ENCODE results near the gene ALDH1L2.
A peak's percentile ranks its signal among the peaks of the same experiment; 100 is the strongest.

The ALDH1L2 gene

DNA sequence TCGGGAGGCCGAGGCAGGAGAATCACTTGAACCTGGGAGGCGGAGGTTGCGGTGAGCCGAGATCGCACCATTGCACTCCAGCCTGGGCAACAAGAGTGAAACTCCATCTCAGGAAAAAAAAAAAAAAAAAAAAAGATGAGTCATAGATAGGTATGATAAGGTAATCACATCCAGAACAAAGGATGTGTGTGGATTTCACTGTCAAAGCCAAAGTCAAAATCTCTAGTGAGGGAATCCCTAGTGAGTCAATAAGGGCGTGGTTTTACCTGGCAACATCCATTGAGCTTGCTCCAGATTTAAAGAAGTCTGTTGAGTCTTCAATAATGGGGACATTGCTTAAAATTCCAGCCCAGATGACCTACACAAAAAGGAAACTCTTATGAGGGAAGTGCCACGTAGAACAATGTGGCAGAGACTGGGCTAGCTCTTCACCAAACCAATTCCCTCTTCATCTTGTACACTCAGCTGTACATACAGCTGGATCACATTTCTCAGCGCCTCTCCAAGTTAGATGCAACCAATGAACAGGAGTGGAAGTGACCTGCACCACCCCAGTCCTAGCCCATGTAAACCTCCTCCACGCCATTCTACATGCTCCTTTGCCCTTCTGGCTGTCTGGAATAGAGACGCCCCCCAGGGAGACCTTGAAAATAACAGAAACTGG lies 23.4 kb downstream of the ALDH1L2 start:
- H3K36me3 ChIP-seq (ENCODE audit: control insufficient read depth, insufficient read depth, low read length, severe bottlenecking): peaks cover 92% of the 10 kb centered on the region
- peaks cover 7% of the 10 kb centered on the region for H3K9me3 ChIP-seq (ENCODE audit: control insufficient read depth, low read length)
- no peak for DNase-seq (ENCODE audit: low read depth)
- H3K27me3 ChIP-seq (replicated peaks; ENCODE audit: control insufficient read depth, insufficient read depth, low read length): no peaks in the 10 kb centered on the region
- H3K4me3 ChIP-seq (ENCODE audit: low read length): no peak overlapping the region
- H3K4me1 ChIP-seq (ENCODE audit: control insufficient read depth, insufficient read depth, low read length): no peaks in the 10 kb centered on the region
- no peak overlapping the region for H3K9ac ChIP-seq (ENCODE audit: low read length)

DNA sequence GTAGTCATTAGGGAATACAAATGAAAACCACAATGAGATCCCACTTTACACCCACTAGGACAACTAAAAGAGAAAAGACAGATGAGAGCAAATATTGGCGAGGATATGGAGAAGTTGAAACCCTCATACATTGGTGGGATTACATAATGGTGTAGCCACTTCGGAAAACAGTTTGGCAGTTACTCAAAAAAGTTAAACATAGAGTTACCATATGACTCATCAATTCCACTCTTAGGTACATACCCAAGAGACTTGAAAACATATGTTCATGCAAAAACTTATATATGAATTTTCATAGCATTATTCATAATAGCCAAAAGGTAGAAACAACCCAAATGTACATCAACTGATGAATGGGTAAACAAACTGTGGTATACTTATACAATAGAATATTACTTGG lies 27.1 kb downstream of the ALDH1L2 start:
- peaks cover 7% of the 10 kb centered on the region for H3K9me3 ChIP-seq (ENCODE audit: control insufficient read depth, low read length)
- H3K9ac ChIP-seq (ENCODE audit: low read length): no peak overlapping the region
- peaks cover 90% of the 10 kb centered on the region for H3K36me3 ChIP-seq (ENCODE audit: control insufficient read depth, insufficient read depth, low read length, severe bottlenecking)
- H3K4me3 ChIP-seq (ENCODE audit: low read length): no peak overlapping the region
- no peak for DNase-seq (ENCODE audit: low read depth)
- H3K27me3 ChIP-seq (replicated peaks; ENCODE audit: control insufficient read depth, insufficient read depth, low read length): no peaks in the 10 kb centered on the region
- peaks cover 26% of the 10 kb centered on the region for H3K4me1 ChIP-seq (ENCODE audit: control insufficient read depth, insufficient read depth, low read length)

DNA sequence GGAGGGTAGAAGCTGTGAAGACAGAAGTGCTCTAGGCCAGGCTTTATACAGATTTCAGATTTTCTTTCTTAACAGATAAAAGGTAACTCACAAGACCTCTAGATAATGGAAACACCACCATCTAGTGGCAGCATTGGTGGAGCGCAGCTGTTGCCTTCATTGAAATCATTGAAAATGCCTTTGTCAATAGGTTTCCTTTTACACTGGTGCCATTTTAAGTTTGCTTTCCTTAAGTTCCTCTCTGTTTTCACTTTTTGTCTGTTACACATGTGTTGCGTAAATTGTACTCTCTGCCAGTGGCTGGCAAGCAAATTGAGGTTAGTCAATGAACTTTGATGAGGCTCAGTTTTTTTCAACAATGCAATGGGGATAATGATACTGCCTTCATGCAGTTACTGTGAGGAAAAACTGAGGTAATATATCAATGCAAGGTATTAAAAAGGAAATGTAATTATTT lies 31.1 kb downstream of the ALDH1L2 start:
- DNase-seq (ENCODE audit: low read depth): peak; percentile 90
- H3K36me3 ChIP-seq (ENCODE audit: control insufficient read depth, insufficient read depth, low read length, severe bottlenecking): peaks cover 89% of the 10 kb centered on the region
- H3K9ac ChIP-seq (ENCODE audit: low read length): no peak overlapping the region
- no peaks in the 10 kb centered on the region for H3K27me3 ChIP-seq (replicated peaks; ENCODE audit: control insufficient read depth, insufficient read depth, low read length)
- peaks cover 7% of the 10 kb centered on the region for H3K9me3 ChIP-seq (ENCODE audit: control insufficient read depth, low read length)
- no peak overlapping the region for H3K4me3 ChIP-seq (ENCODE audit: low read length)
- H3K4me1 ChIP-seq (ENCODE audit: control insufficient read depth, insufficient read depth, low read length): peaks cover 26% of the 10 kb centered on the region

DNA sequence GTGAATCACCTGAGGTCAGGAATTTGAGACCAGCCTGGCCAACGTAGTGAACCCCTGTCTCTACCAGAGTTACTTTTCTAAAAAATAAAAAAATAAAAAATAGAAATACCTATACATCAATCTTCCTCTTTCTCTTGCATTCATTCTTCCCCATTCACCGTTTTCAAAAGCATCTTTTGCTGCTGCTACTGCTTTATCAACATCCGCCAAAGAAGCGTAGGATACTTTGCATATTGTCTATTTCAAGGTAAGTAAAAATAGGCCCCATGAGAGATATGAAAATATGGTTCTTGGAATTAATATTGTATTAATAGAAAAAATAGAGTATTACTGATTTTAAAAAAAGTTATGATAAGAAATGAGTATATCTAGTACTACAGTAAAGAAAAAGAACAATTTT lies 32.3 kb downstream of the ALDH1L2 start:
- DNase-seq (ENCODE audit: low read depth): no peak
- H3K4me1 ChIP-seq (ENCODE audit: control insufficient read depth, insufficient read depth, low read length): peaks cover 26% of the 10 kb centered on the region
- peaks cover 13% of the 10 kb centered on the region for H3K9me3 ChIP-seq (ENCODE audit: control insufficient read depth, low read length)
- H3K36me3 ChIP-seq (ENCODE audit: control insufficient read depth, insufficient read depth, low read length, severe bottlenecking): peaks cover 89% of the 10 kb centered on the region
- H3K9ac ChIP-seq (ENCODE audit: low read length): no peak overlapping the region
- no peak overlapping the region for H3K4me3 ChIP-seq (ENCODE audit: low read length)
- H3K27me3 ChIP-seq (replicated peaks; ENCODE audit: control insufficient read depth, insufficient read depth, low read length): no peaks in the 10 kb centered on the region

DNA sequence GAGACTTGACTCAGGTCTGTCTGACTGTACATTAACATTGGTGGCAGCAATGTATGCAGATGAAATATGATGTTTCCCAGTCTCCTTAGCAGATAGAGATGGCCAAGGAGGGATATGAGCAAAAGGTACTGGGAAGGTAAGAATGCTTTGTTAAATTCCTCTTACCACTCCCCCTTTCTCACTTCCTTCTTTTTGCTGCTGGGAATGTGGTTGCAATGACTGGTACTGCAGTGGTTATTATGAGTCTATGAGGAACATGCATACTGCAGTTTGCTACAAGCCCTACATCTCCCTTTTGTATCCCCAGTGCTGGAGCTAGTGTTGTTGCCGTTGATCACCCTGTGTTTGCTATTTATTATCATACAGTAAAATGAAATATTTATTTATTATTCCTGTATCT lies 35.9 kb downstream of the ALDH1L2 start:
- Histone ChIP-seq H3K27me3 (replicated peaks; ENCODE audit: control insufficient read depth, insufficient read depth, low read length) (no peaks in the 10 kb centered on the region), H3K4me3 (ENCODE audit: low read length) (no peak overlapping the region), H3K4me1 (ENCODE audit: control insufficient read depth, insufficient read depth, low read length) (peaks cover 11% of the 10 kb centered on the region), H3K36me3 (ENCODE audit: control insufficient read depth, insufficient read depth, low read length, severe bottlenecking) (peaks cover 88% of the 10 kb centered on the region), H3K9ac (ENCODE audit: low read length) (no peak overlapping the region), H3K9me3 (ENCODE audit: control insufficient read depth, low read length) (peaks cover 5% of the 10 kb centered on the region)
- DNase-seq (ENCODE audit: low read depth): no peak

DNA sequence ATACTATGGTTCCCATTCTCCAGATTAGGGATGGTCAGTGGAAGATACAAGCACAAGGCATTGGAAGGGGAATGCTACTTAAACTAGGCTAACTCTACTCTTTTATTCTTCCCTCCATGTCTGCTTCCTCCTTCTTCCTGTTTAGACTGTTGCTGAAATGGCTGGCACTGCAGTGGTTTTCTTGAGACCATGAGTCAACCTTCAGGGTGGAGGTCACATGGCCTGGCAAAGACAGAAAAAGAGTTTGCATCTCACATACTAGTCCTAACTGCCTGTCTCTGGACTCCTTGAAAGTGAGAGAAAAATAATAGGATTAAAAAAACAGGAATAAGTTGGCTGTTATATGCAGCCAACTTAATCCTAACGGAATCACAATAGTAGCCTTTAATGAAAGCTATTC lies 37.0 kb downstream of the ALDH1L2 start:
- no peak for DNase-seq (ENCODE audit: low read depth)
- Histone ChIP-seq H3K9me3 (ENCODE audit: control insufficient read depth, low read length) (peaks cover 5% of the 10 kb centered on the region), H3K9ac (ENCODE audit: low read length) (no peak overlapping the region), H3K4me3 (ENCODE audit: low read length) (no peak overlapping the region), H3K36me3 (ENCODE audit: control insufficient read depth, insufficient read depth, low read length, severe bottlenecking) (peaks cover 93% of the 10 kb centered on the region), H3K4me1 (ENCODE audit: control insufficient read depth, insufficient read depth, low read length) (peaks cover under 1% of the 10 kb centered on the region), H3K27me3 (replicated peaks; ENCODE audit: control insufficient read depth, insufficient read depth, low read length) (no peaks in the 10 kb centered on the region)

DNA sequence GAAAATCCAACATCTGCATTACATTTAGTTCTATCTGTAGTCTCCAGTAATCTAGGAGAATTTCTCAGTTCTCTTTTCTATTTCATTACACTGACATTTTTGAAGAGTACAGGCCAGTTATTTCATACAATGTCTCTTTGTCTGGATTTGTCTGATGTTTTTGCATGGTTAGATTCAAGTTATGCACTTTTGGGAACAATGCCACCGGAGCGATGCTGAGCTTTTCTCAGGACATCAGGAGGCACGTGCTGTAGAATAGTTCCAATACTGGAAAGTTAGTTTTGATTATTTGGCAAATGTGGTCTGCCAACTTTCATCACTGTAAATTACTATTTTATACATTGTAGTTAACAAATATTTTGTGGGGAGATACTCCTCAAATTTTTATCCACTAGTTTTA lies 43.1 kb downstream of the ALDH1L2 start:
- H3K9me3 ChIP-seq (ENCODE audit: control insufficient read depth, low read length): no peaks in the 10 kb centered on the region
- DNase-seq (ENCODE audit: low read depth): no peak
- no peaks in the 10 kb centered on the region for H3K27me3 ChIP-seq (replicated peaks; ENCODE audit: control insufficient read depth, insufficient read depth, low read length)
- H3K36me3 ChIP-seq (ENCODE audit: control insufficient read depth, insufficient read depth, low read length, severe bottlenecking): peaks cover 90% of the 10 kb centered on the region
- peaks cover 10% of the 10 kb centered on the region for H3K4me1 ChIP-seq (ENCODE audit: control insufficient read depth, insufficient read depth, low read length)
- H3K4me3 ChIP-seq (ENCODE audit: low read length): no peak overlapping the region
- no peak overlapping the region for H3K9ac ChIP-seq (ENCODE audit: low read length)

DNA sequence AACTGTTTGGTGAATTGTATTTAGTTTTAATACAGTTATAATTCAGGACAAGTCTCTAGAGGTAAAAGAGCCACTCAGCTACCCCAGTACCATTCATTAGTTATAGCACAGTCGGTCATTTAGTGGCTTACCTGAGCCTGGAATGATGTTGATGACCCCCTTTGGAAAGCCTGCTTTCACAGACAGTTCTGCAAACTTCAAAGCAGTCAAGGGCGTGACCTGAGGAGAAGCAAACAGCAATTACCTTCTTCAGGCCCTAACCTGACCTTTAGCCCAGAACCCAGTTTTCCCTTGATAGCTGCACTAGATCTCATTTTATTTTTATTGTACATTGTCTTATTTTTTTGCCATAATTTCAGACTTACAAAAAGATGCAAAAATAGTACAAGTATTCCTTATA lies 43.8 kb downstream of the ALDH1L2 start:
- no peak for DNase-seq (ENCODE audit: low read depth)
- Histone ChIP-seq H3K9me3 (ENCODE audit: control insufficient read depth, low read length) (no peaks in the 10 kb centered on the region), H3K4me1 (ENCODE audit: control insufficient read depth, insufficient read depth, low read length) (peaks cover 10% of the 10 kb centered on the region)

DNA sequence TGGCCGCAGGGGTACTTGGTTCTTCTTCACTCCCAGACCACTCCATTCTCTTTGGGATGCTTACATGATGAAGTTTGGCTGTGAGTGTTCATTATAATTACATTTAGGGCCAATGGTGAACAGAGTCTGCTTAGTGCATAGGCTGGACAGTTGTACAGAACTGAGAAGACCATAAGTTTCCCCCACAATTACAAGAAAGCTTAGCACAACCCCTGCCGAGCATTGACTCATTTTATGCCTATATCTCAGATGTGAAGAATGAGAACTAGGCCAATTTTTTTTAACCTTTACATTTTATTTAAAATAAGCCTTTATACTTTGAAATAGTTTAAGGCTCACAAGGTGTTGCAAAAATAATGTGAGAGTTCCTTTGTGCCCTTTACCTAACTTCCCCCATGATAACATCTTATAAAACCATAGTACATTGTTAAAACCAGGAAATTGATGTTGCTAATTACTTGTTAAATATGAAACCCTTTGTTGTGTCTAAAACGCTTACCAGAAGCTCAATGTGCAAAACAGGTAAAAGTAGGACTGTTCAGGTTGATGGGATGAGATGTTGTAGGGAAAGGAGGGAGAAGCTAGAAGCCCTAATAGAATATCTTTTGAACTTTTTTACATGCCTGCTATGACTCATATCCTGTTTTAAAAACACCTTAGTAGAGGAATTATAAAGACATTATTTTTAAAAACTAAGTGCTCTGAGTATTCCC lies 47.2 kb downstream of the ALDH1L2 start:
- no peak for DNase-seq (ENCODE audit: low read depth)

More for the DNA sequence above, 43.8 kb downstream of the ALDH1L2 start:
- no peak overlapping the region for H3K9ac ChIP-seq (ENCODE audit: low read length)
- H3K4me3 ChIP-seq (ENCODE audit: low read length): no peak overlapping the region
- peaks cover 87% of the 10 kb centered on the region for H3K36me3 ChIP-seq (ENCODE audit: control insufficient read depth, insufficient read depth, low read length, severe bottlenecking)
- no peaks in the 10 kb centered on the region for H3K27me3 ChIP-seq (replicated peaks; ENCODE audit: control insufficient read depth, insufficient read depth, low read length)

DNA sequence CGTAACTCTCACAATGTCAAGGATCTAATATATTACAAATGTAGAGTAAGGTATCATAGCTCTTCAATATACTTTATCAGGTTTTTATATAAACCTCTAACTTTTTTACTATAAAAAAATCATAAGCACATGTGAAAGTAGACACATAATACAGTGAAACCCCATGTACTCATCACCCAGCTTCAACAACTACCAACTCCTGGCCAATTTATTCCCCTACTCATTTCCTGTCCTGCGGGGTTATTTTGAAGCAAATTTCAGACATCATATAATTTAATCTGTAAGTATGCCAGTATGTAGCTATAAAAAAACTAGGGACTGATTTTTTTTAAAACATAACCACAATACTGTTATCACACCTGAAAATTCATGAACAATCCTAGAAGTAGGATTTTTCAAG lies 50.4 kb downstream of the ALDH1L2 start:
- no peaks in the 10 kb centered on the region for H3K9me3 ChIP-seq (ENCODE audit: control insufficient read depth, low read length)
- H3K27me3 ChIP-seq (replicated peaks; ENCODE audit: control insufficient read depth, insufficient read depth, low read length): no peaks in the 10 kb centered on the region
- DNase-seq (ENCODE audit: low read depth): no peak
- H3K36me3 ChIP-seq (ENCODE audit: control insufficient read depth, insufficient read depth, low read length, severe bottlenecking): peaks cover 87% of the 10 kb centered on the region
- no peak overlapping the region for H3K9ac ChIP-seq (ENCODE audit: low read length)
- H3K4me1 ChIP-seq (ENCODE audit: control insufficient read depth, insufficient read depth, low read length): no peaks in the 10 kb centered on the region
- H3K4me3 ChIP-seq (ENCODE audit: low read length): no peak overlapping the region

More for the DNA sequence above, 47.2 kb downstream of the ALDH1L2 start:
- H3K4me1 ChIP-seq (ENCODE audit: control insufficient read depth, insufficient read depth, low read length): peaks cover 10% of the 10 kb centered on the region
- H3K36me3 ChIP-seq (ENCODE audit: control insufficient read depth, insufficient read depth, low read length, severe bottlenecking): peaks cover 86% of the 10 kb centered on the region
- H3K27me3 ChIP-seq (replicated peaks; ENCODE audit: control insufficient read depth, insufficient read depth, low read length): no peaks in the 10 kb centered on the region
- no peaks in the 10 kb centered on the region for H3K9me3 ChIP-seq (ENCODE audit: control insufficient read depth, low read length)
- no peak overlapping the region for H3K4me3 ChIP-seq (ENCODE audit: low read length)
- H3K9ac ChIP-seq (ENCODE audit: low read length): no peak overlapping the region

DNA sequence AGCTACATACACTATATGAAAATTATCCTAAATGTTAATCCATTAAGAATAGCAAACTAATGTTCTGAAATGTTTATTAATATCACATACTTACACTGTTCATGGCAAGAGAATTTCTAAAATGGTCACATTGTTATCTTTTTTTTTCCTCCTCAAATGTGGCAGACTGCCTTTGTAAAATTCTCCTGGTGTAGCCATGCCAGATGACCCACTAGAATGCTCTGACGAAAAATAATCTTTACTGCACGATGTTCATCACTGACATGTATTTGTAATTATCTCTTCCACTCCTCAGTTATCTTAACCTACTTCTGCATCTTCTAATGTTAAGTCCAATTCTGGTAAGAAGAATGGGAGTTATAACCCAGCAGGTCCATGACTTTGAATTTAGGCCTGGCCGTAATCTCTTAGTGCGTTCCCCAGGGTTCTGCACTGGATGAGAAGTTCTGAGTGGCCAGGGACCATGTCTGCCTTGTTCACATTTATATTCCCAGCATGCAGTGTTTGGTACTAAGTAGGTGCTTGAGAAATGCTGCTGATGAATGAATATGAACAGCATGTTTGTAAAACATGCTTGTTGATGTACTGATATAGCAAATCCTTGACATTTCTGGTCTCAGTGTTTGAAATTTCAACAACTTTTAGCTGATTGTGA lies 51.4 kb downstream of the ALDH1L2 start:
- no peaks in the 10 kb centered on the region for H3K4me1 ChIP-seq (ENCODE audit: control insufficient read depth, insufficient read depth, low read length)
- DNase-seq (ENCODE audit: low read depth): peak; percentile 31
- H3K9me3 ChIP-seq (ENCODE audit: control insufficient read depth, low read length): no peaks in the 10 kb centered on the region
- no peaks in the 10 kb centered on the region for H3K27me3 ChIP-seq (replicated peaks; ENCODE audit: control insufficient read depth, insufficient read depth, low read length)
- no peak overlapping the region for H3K4me3 ChIP-seq (ENCODE audit: low read length)
- no peak overlapping the region for H3K9ac ChIP-seq (ENCODE audit: low read length)
- H3K36me3 ChIP-seq (ENCODE audit: control insufficient read depth, insufficient read depth, low read length, severe bottlenecking): peaks cover 86% of the 10 kb centered on the region

Data from adipocyte (in vitro differentiated cells).